ENCODE measurements around the gene TOM1L2. TPM values are rescaled to one million over a fixed set of nuclear protein-coding genes. Genes with fewer than 3 reads are reported as not detected.

Gene TOM1L2
- 11.8 and 30.0 TPM in 2 replicates for total RNA-seq

DNA sequence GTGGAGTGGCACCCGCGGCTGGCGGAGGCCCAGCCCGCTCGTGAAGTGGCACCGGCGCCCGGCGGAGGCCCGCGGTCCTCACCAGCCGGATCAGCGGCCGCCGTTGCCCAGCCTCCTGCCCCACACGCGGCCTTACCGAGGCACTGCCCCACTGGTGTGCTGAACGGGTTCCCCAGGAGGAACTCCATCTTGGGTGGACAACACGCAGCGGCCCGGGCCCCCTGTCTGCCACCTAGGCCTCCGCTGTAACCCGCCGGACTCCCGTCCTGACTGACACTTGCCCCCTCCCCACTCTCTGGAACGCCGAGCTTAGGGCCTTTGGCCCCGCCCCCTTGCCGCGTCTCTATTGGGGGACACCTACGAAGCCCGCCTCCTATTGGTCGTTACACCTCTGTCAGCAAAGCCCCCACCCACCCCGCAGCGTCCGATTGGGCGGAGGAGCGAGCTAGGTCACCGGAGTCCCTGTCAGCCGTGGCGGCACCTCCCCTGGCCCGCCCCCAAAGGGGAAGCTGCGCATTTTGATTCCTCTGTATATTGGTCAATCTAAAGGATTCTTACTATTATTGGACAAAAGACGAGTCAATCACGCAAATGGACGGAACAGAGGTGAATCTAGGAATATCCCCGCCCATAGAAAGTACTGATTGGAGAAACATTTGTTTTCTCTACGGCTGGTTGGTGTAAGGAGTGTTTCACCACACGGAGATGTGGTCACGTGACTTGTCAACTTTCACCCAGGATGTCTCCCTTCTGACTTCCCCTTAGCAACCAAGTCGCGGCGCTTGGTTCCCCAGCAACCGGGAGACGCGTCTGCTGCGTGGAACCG is at the start of gene TOM1L2, which contains the start of gene DRC3:
Gene TOM1L2, minus strand, starts transcription at position 275 of the 826 bp plus-strand sequence. Its CDS starts 87 bp downstream, at position 188.
Gene DRC3, plus strand, starts transcription at position 737 of the 826 bp plus-strand sequence. CDS start 4,737 bp downstream, outside the sequence.

DNA sequence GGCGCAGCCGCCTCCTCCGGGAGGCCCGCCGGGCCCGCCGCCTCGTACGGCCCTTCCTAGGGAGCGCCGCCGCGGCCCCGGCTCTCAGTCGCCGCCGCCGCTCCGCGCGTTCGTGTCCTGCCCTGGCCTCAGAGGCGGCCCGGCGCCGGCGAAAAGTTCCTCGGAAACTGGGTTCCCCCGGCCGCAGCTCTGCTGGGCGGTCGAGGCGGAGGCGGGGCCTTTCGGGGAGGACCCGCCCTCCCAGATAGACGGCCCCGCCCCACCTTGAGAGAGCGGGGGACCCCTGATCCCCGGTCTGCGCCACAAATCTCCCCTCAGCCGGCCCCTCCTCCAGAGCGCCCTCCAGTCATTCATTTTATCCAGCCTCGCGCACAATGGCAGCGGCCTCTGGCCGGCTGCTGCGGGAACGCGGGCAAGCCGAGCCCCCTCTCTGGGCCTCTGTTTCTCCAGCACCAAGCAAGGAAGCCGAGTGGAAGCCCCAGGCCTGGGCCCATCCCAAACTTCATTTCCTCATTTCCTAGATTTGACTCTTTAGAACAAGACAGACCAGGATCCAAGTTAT is 135.3 kb downstream of the TOM1L2 start, which contains the start of gene SREBF1:
Gene SREBF1, minus strand, starts transcription at position 169 of the 562 bp plus-strand sequence. CDS start 169 bp downstream, outside the sequence.

Other genes starting within 250 kb of the TOM1L2 start
- 31.4 and 35.9 TPM in 2 replicates for gene SREBF1, start 135.4 kb downstream of the TOM1L2 start, total RNA-seq
- 0.49 and 2.3 TPM in 2 replicates for gene DRC3, start 462 bp upstream of the TOM1L2 start, total RNA-seq
- 15.5 and 20.4 TPM in 2 replicates for gene ATPAF2, start 66.8 kb upstream of the TOM1L2 start, total RNA-seq
- gene GID4, start 67.0 kb upstream of the TOM1L2 start, total RNA-seq: 4.2 and 8.1 TPM in 2 replicates
- 26.6 and 37.2 TPM in 2 replicates for gene DRG2, start 115.5 kb upstream of the TOM1L2 start, total RNA-seq
- gene MYO15A, start 136.4 kb upstream of the TOM1L2 start, total RNA-seq: under 0.01 and 0.44 TPM in 2 replicates
- 60.7 and 61.0 TPM in 2 replicates for gene ALKBH5, start 211.4 kb upstream of the TOM1L2 start, total RNA-seq

All from bladder microvascular endothelial cell (primary cell).